Endometrial microvascular endothelial cells (primary cell): ENCODE data around the gene PDC. TPM values are rescaled to one million over a fixed set of nuclear protein-coding genes. Genes with fewer than 3 reads are reported as not detected.
"Not testable (repeated sequence)": the region's sequence is repeated elsewhere in the genome, so short reads cannot be mapped to it uniquely, and the experiment has no call there.

Experiments
- in situ Hi-C: cut with HindIII; loops from 2 replicates; pipeline ENCODE4 v1.10.0; 2017; ENCODE audit warnings: low sequenced_read_pairs, low pct_unique_long_range_greater_than_20kb; ENCODE audit errors: inconsistent ontology term
- total RNA-seq: library from RNA; depleted of rRNA; stranded (reverse); fragments of >200 nt; gene quantifications from one replicate; pipeline ENCODE4 v1.2.3, GENCODE V29; 2015; ENCODE audit errors: inconsistent ontology term

Gene PDC
- total RNA-seq, 1 donor from 2014 or later: not detected

GRCh38 chr1:186474208-186474607 lies 13.3 kb upstream of the PDC start:
- in situ Hi-C loops: no loop called here

GRCh38 chr1:186473047-186473446 lies 12.1 kb upstream of the PDC start:
- in situ Hi-C loops: no loop called here

GRCh38 chr1:186465946-186466345 lies 5.0 kb upstream of the PDC start:
- in situ Hi-C loops: no loop called here

- in situ Hi-C loops: not testable (repeated sequence)
These were observed 4.6 kb upstream of the PDC start for GRCh38 chr1:186465491-186465890.

GRCh38 chr1:186463926-186464325 lies 3.0 kb upstream of the PDC start:
- in situ Hi-C loops: no loop called here

- in situ Hi-C loops: no loop called here
These were observed 2.6 kb upstream of the PDC start for GRCh38 chr1:186463511-186463910.

- in situ Hi-C loops: not testable (repeated sequence)
These were observed 1.8 kb downstream of the PDC start for GRCh38 chr1:186459161-186459560.

- in situ Hi-C loops: no loop called here
These were observed 4.1 kb downstream of the PDC start for GRCh38 chr1:186456729-186457255.

GRCh38 chr1:186454981-186455380 lies 5.9 kb downstream of the PDC start:
- in situ Hi-C loops: no loop called here

GRCh38 chr1:186446152-186446551 lies 14.8 kb downstream of the PDC start:
- in situ Hi-C loops: no loop called here

- in situ Hi-C loops: no loop called here
These were observed 17.3 kb downstream of the PDC start for GRCh38 chr1:186443638-186444037.

- in situ Hi-C loops: no loop called here
These were observed 18.1 kb downstream of the PDC start for GRCh38 chr1:186442651-186443375.

GRCh38 chr1:186440584-186440983 lies 20.3 kb downstream of the PDC start:
- in situ Hi-C loops: no loop called here

- in situ Hi-C loops: no loop called here
These were observed 22.3 kb downstream of the PDC start for GRCh38 chr1:186438567-186438966.

GRCh38 chr1:186435336-186435735 lies 25.6 kb downstream of the PDC start:
- in situ Hi-C loops: no loop called here

GRCh38 chr1:186429017-186429416 lies 31.9 kb downstream of the PDC start:
- in situ Hi-C loops: no loop called here

GRCh38 chr1:186426118-186426517 lies 34.8 kb downstream of the PDC start:
- in situ Hi-C loops: no loop called here

- in situ Hi-C loops: no loop called here
These were observed 36.4 kb downstream of the PDC start for GRCh38 chr1:186424539-186424938.

- in situ Hi-C loops: no loop called here
These were observed 39.5 kb downstream of the PDC start for GRCh38 chr1:186421446-186421845.

GRCh38 chr1:186420923-186421322 lies 40.0 kb downstream of the PDC start:
- in situ Hi-C loops: no loop called here

- in situ Hi-C loops: no loop called here
These were observed 40.6 kb downstream of the PDC start for GRCh38 chr1:186420311-186420710.
